Measurements from ENCODE around the gene AKNAD1.
A peak's percentile ranks its signal among the peaks of the same experiment; 100 is the strongest.

Gene AKNAD1

DNA sequence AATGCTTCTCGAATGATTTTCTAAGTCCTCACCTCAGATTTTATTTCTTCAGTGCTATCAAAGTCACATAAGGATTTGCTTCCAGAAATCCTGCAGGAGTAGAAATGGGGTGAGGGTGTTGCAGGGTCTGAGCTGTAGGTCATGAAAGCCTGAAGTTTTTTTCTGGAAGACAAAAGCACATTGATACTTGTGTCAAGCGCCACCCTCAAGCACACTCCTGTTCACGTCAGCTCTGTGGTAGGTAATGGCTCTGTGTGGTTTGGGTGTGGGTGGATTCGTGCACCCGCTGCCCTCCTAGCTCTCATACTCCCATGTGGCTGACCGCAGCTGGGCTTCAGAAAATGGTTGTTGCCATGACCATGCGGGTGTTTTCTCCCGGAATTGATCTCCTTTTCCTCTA, 39.9 kb downstream of the AKNAD1 start:
- TF ChIP-seq, protein P1, sequence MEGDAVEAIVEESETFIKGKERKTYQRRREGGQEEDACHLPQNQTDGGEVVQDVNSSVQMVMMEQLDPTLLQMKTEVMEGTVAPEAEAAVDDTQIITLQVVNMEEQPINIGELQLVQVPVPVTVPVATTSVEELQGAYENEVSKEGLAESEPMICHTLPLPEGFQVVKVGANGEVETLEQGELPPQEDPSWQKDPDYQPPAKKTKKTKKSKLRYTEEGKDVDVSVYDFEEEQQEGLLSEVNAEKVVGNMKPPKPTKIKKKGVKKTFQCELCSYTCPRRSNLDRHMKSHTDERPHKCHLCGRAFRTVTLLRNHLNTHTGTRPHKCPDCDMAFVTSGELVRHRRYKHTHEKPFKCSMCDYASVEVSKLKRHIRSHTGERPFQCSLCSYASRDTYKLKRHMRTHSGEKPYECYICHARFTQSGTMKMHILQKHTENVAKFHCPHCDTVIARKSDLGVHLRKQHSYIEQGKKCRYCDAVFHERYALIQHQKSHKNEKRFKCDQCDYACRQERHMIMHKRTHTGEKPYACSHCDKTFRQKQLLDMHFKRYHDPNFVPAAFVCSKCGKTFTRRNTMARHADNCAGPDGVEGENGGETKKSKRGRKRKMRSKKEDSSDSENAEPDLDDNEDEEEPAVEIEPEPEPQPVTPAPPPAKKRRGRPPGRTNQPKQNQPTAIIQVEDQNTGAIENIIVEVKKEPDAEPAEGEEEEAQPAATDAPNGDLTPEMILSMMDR (IDR thresholded peaks at IDR 0.05; ENCODE audit: low read depth, low read length) = no peak
- H3K4me3 ChIP-seq (ENCODE audit: low read depth, low read length) = peak overlapping the region; percentile 37

DNA sequence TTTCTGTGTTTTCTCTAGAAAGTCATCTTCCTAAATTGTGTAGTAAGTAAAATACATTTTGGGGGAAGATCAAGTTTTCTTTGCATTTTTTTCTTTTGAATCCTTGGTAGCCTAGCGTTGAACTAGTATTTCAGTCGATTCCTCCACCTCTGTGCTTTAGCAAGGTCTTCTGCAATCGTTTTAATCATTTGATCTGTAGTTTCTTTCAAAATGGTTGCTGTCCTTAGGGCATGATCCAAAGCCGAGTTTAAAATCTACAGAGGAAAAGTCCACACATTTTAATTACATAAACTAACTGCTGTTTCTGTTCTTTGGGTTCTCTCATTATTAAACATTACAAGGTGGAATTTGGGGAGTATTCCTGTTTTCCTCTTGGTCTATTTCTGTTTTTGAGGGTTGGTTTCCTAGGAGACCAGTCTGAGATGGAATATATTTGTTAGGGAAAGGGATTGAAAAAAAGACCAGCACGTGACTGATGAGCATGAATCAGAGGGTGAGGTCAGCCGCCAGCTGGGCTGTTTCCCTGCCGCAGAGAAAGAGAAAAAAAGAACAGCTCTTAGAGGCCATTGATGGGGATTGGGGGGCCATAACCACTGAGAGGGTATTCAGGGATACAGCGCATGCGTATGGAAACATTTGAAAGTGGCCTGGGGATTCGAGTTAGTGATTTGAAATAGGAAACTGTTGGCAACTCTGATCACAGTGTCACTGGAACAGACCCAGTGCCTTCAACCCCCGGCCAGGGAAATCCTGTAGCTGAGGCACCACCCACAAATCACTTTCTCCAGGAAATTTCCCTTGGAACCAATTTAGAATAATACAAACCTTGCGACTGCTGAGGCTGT, 40.6 kb downstream of the AKNAD1 start:
- H3K4me3 ChIP-seq (ENCODE audit: low read depth, low read length) = peak overlapping the region; percentile 37
- TF ChIP-seq, protein P1 (IDR thresholded peaks at IDR 0.05; ENCODE audit: low read depth, low read length) = no peak

DNA sequence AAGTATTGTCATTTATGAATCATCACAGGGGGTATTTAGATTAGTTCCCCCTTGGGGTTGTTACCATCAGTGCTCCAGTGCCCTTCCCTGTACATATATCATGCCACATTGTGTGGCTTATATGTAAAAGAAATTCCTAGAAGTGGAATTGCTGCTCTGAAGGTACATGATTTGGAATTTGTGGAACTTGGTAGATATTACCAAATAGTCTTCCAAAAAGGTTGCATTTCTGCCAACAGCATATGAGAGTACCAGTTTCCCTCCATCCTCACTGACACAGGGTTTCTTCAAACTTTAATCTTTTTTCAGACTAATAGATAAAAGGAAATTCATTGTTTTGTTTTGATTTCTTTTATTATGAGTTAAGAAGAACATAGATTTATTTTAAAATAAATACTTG, 41.3 kb downstream of the AKNAD1 start:
- TF ChIP-seq, protein P1 (IDR thresholded peaks at IDR 0.05; ENCODE audit: low read depth, low read length) = no peak
- H3K4me3 ChIP-seq (ENCODE audit: low read depth, low read length) = no peak overlapping the region

DNA sequence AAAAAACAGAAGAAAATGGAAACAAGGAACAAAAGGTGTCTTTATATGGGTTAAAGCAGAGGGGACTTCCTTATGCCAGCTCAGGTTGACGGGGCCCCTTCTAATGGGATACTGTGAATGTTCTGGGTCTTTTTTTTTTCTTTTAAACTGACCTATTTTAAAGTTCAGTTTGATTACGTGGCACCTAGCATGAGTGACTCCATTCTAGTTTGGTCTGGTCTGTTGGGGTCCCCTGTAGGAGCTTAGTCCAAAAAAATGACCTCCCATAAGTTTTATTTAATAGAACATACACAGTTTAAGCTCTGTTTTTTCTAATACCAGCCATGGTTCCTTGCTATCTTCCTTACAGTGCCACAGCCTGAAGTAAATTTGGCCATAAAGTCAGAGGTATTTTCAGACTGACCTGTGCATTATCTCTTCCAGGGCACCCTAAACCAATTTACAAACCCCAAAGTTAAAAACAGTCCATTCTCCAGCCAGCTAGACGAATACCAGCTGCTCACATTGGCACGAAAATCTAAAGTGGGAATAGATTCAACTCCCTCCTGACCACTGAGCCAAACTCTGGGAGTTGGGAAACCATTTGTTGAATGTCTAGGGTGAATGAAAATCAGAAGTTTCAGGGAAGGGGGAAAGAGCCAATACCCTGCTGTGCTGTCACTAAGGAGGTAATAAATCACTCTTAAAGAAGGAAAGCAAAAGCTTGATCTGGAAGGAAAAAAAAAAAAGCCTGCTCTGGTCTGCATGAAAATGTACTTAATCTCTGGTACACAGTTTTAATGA, 42.4 kb downstream of the AKNAD1 start:
- TF ChIP-seq, protein P1 (IDR thresholded peaks at IDR 0.05; ENCODE audit: low read depth, low read length) = no peak
- no peak overlapping the region for H3K4me3 ChIP-seq (ENCODE audit: low read depth, low read length)

DNA sequence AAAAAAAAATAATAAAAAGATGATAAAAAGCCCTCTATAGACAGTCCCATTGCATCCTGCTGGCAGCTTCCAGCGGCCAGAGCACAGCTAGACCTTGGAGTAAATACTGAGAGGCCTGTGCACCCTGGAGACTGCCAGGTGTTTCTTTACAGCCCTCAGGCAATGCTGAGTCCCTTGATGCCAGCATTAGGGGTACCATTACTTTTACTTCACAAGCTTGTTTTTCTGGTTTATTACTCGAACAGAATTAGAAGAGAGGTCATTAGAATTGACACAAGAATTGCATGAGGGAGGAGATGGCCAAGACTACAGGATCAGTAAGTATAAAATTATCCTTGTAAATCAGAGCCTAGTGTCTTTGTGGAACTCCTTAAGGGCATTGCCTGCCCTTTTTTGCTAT, 43.6 kb downstream of the AKNAD1 start:
- TF ChIP-seq, protein P1 (IDR thresholded peaks at IDR 0.05; ENCODE audit: low read depth, low read length) = no peak
- H3K4me3 ChIP-seq (ENCODE audit: low read depth, low read length) = no peak overlapping the region

DNA sequence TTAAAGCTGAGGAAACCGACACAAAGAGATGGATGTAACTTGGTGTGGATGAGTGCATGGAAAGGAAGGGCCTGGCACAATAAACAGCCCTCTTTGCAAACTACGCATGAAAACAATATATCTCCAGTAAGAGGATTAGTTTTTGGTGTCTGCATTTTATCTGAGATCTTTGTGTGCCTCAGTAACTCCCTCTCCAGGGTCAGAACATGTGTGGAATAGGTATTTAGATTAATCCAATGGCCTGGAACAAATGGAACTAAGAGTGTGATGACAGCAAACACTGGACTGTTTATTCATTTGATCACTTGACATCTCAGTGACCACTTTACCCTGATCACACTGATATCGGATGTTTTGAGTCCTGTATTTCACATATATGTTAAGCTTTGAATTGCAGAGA, 45.3 kb downstream of the AKNAD1 start:
- H3K4me3 ChIP-seq (ENCODE audit: low read depth, low read length) = no peak overlapping the region
- TF ChIP-seq, protein P1 (IDR thresholded peaks at IDR 0.05; ENCODE audit: low read depth, low read length) = no peak

DNA sequence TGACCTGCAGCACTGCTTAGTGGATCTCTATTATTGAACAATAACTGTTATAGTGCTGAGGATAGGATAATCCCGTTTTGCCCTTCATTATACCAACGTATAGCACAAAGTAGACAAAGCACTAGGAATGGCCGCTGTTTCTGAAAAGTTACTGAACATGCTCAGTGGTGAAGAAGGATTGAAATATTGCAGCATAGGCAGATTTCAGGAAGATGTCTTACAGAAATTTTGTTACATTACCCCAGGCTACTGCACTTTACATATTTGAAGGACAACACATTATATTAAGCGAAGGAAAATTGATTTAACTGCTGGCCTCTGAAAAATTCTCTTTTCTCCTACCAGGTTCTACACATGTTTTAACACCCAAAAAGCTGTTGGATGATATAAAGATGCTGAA, 48.5 kb downstream of the AKNAD1 start:
- TF ChIP-seq, protein P1 (IDR thresholded peaks at IDR 0.05; ENCODE audit: low read depth, low read length) = no peak
- no peak overlapping the region for H3K4me3 ChIP-seq (ENCODE audit: low read depth, low read length)

Measured in WI38 (cell line).